Cerebellar cortex (tissue), 1 donor: ENCODE data around the gene MRPS7.

Experiments used
- DNase-seq: peaks from one replicate; pipeline ENCODE4 v3.0.0-alpha.2; 2015; ENCODE audit warnings: low spot score

MRPS7 gene

DNA sequence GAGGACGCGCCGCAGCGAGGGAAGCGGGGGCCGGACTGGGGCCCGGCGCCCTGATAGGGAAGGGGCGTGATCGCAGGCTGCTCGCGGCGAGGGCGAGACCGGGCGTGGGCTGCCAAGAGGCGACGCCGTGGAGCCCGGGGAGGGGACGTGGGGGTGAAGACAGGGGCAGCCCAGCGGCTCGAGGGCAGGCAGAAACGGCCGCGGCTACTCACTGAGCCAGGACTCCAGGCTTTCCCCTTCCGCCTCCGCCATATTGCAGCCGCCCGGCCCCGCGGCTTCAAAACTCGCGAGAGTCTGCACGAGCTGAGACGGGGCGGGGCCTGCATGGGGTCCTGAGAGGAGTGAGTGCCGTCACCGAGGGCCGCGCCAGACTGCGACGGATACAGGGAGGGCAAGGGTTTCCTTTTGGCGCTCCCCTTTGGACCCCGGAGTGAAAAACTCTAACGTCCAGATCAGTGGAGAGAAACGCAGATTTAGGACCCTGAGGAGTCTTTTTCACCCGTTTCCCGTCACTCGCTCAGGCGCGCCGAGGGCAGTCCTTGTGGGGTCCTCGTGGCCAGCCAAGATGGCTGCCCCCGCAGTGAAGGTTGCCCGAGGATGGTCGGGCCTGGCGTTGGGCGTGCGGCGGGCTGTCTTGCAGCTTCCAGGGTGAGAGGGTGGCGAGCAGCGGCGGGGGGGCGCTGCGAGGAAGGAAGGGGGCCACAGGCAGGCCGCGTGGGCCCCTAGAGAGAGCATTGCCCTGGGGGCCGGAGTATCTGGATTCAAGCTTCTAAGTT is at the start of gene MRPS7, which contains the start of gene GGA3:
Gene MRPS7 (plus strand): TSS at position 544 of the 776 bp plus-strand sequence. CDS start 22 bp downstream, at position 566.
Gene GGA3 (minus strand): TSS at position 271 of the 776 bp plus-strand sequence. CDS start 19 bp downstream, at position 252.
- DNase-seq, result peak; percentile 94

- DNase-seq, result no peak
These were observed 43.5 kb upstream of the MRPS7 start for GRCh38 chr17:75218131-75218530.

DNA sequence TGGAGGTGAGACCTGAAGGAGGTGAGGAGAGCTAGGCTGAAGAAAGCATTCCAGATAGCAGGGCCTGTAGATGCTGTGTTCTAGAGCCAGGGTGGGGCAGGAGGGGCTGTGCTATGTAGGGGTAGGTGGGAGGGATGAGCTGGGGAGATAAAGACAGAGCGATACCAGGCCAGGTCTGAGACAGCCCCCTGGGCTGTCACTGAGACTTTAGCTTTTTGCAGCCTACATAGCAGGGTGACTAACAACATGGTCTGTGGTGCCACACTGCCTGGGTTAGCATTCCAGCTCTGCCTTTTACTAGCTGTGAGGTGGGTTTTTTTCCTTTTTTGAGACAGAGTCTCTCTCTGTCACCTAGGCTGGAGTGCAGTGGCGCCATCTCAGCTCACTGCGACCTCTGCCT is 41.9 kb upstream of the MRPS7 start:
- no peak for DNase-seq

- DNase-seq, result no peak
These were observed 36.7 kb upstream of the MRPS7 start for GRCh38 chr17:75225016-75225415.

DNA sequence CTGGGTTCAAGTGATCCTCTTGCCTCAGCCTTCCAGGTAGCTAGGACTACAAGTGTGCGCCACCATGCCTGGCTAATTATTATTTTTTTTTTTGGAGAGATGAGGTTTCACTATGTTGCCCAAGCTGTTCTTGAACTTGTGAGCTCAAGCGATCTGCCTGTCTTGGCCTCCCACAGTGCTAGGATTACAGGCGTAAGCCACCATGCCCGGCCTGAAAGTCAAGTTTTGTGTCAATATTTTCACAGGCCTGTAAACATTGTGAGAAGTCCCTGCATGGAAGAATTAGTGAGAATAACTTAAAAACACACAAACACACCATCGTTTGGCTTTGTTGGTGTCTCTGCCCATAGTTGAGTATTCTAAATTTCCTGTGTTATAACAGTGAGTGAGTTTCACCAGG is 34.0 kb upstream of the MRPS7 start:
- no peak for DNase-seq

DNA sequence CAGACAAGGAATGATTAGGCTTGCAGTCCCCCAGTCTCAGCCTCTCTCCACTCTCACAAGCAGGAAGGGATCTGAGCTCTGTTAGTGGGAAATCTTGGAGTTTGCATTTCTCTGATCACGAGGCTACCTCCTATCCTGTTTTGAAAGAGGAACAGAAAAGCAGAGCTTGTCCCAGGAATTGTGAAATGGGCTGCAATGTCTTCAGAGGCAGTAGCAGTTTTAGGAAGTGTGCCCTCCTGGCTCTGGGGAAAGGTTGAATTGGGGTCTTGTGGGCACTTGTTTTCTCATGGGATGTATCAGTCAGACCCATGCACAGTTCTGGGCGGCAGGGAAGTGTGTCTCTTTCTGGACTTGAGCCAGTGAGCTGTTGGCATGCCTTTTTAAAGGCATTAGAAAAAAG is 33.4 kb upstream of the MRPS7 start:
- DNase-seq, result no peak

DNA sequence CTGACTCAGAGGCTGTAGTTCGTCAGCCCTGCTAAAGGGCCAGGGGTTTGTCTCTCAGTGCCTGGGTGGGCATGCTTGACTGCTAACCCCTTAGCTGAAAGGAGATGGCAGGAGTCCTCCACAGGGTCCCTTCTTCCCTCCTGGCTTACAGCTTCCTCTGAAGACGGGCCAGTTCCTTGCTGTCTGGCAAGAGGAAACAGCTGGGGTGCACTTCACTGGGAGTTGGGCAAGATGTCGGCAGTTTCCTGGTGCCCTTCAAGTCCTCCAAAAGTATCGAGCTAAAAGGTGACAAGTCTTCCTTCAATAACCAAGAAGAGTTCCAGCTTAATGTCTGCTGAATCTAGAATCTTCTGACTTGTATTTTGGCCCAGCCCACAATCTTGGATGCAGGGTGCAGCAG is 32.8 kb upstream of the MRPS7 start:
- no peak for DNase-seq

DNA sequence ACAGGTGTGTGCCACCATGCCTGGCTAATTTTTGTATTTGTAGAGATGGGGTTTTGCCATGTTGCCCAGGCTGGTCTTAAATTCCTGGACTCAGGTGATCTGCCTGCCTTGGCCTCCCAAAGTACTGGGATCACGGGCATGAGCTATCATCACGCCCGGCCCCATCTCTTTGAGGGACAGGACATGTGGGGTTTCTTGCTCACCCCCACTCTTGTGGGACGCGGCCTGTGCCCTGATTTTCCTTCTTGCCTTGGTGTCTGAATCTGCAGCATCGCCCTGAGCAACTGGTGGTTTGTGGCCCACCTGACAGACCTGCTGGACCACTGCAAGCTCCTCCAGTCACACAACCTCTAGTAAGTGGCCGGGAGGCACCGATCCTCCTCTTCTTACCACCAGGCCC is 30.6 kb upstream of the MRPS7 start:
- no peak for DNase-seq

GRCh38 chr17:75231741-75232464 is 29.8 kb upstream of the MRPS7 start:
- peak; percentile 92 for DNase-seq

DNA sequence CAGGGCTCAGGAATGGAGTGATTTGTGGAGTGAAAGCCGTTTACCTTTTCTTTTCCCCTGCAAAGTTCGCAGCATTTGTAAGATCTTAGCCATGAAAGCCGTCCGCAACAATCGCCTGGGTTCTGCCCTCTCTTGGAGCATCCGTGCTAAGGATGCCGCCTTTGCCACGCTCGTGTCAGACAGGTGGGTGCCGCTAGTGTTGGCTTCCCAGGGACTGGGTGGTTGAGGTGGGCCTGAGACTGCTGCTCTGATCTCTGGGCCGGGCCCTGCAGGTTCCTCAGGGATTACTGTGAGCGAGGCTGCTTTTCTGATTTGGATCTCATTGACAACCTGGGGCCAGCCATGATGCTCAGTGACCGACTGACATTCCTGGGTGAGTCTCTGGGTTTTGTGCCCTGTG is 28.9 kb upstream of the MRPS7 start:
- no peak for DNase-seq

GRCh38 chr17:75237100-75238014 is 24.3 kb upstream of the MRPS7 start:
- peak; percentile 95 for DNase-seq

DNA sequence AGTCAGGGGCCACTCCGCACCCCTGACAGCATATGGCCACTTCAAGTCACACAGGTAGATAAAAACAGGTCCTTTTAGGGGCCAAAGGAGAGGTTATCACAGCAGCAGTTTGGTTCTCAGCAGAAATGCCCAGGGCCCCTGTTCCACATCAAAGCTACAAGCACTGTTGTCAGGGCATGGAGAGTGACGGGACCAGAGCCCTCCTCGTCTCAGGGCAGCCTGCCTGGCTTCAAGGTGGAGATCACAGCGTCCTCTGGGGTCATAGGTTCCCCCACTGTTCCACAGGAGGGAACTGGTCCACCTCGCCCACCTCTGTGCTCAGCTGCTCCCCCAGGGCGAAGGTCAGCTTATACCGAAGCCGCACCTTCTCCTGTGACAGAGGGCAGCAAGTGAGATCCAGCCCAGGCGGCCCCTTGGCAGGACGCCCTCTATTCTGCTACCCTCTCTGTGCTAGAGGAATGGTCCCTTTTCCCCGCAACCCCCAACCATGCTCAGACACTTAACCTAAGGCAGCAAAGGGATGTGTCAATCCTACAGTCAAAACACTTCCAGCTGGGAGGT is 23.6 kb upstream of the MRPS7 start:
- no peak for DNase-seq

GRCh38 chr17:75238684-75239191 is 22.9 kb upstream of the MRPS7 start:
- peak; percentile 90 for DNase-seq

DNA sequence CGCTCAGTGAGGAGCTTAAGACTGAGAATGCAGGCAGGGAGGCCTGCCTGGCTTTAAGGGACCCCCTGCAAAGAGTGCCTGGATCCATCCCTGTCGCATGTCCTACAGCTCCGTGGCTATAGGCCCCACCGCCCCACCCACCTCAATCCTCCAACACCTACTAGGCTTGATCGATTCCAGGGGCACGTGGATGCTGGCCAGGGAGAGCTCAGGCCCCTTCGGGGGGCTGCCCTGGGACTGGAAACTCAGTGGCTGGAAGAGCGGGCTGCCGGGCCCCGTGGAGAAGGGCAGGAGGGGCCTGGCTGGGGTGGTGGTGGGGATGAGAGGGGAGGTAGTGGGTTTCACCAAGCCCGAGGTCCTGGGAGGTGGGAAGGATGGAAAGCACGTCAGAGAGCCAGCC is 22.5 kb upstream of the MRPS7 start:
- no peak for DNase-seq

DNA sequence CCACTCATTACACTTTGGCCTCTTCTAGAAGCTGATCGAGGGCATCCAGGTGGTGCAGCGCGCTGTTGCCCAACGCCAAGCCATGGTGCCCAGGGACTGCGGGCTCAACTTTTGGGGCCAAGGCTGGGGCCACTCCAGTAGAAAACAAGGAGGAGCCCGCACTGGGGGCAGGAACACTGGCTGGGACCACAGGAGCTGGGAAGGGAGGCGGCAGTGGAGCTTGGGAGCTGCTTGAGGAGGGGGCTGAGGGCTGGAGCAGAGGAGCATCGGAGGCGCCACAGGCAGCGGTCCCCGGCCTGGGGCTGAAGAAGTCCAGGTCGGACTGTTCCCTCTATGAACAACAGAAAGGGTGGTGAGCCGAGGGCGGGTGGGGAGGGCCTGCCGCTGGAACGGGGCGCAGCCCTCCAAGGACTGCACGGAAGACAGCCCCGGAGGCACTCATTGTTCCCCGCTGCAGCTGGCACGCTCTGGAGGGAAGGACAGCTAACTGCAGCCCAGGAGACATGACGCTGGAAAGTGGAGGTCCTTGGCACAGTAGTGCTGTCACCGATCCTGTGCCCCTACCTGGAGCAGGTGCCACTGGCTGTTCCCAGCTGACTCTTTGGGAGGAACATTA is 21.8 kb upstream of the MRPS7 start:
- DNase-seq, result no peak

GRCh38 chr17:75240394-75241142 is 21.1 kb upstream of the MRPS7 start:
- DNase-seq, result peak; percentile 92

GRCh38 chr17:75241143-75241430 is 20.6 kb upstream of the MRPS7 start:
- DNase-seq, result no peak

GRCh38 chr17:75241502-75241901 is 20.2 kb upstream of the MRPS7 start:
- DNase-seq, result no peak

DNA sequence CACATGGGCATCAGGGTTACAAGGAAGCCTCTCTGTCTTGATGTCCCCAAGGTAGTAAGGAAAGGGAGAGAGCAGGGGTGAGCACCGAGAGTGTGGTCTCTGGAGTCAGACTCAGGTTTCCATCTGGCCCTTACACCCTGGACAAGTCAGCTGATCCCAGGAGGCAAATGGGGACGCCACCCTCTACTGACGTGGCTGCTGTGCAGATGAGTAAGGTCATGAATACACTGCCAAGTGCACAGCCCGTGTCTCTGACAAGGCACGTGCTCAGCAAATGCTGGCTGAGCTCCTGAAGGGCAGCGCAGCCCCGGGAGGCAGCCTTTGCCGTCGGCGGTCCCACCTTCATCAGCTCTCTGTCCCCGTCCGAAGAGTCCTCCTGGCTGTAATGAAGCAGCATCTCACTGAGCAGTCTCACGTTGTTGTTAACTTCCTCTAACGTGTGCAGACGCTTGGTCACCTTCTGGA is 19.7 kb upstream of the MRPS7 start:
- DNase-seq, result no peak

- no peak for DNase-seq
These were observed 19.1 kb upstream of the MRPS7 start for GRCh38 chr17:75242461-75243042.
